A549 (cell line): Measurements from ENCODE around the gene SBK2. TPM values are rescaled to one million over a fixed set of nuclear protein-coding genes. Genes with fewer than 3 reads are reported as not detected.

ENCODE experiments used
- ATAC-seq, 2 experiments: fragments of 200-7000 bp in 1 of 2; fragments of >200 bp in 1 of 2; cut with Nextera tagmentation in 1 of 2; cut with Tn5 transposase in 1 of 2; 3 replicates each; pipeline versions ENCODE4 v1.8.0 to v1.9.1; 2018 to 2020; ENCODE audit warnings: mild to moderate bottlenecking in 1 of 2, moderate library complexity in 1 of 2
- CTCF ChIA-PET: fragments of 300-600 bp; sonication (Branson Sonifier 250); formaldehyde crosslinking; extraction: SDS; loops from one replicate; lab custom pipeline; 2021; ENCODE audit warnings: antibody characterized with exemption, inconsistent platforms; lab: Yijun Ruan, JAX
- POLR2A ChIA-PET: fragments of 350-600 bp; formaldehyde crosslinking; extraction: SDS; loops from one replicate; lab custom pipeline; 2021; ENCODE audit warnings: antibody characterized with exemption, inconsistent platforms; lab: Yijun Ruan, JAX
- DNase-seq, 2 experiments: peaks; one replicate each; pipeline versions ENCODE4 v3.0.0 to v3.0.0-alpha.2; 2011 to 2016; ENCODE audit warnings: low read depth in 1 of 2, low spot score in 1 of 2
- FAIRE-seq: peaks from 2 replicates; lab custom pipeline; 2011; peaks lifted over from hg19 to GRCh38; lab: Jason Lieb, UNC
- H3K27ac ChIP-seq, 2 experiments: fragments of >200 bp; sonication (Bioruptor Twin); formaldehyde crosslinking; 3 replicates each; pipeline ENCODE4 v1.5.1; 2016 to 2017
- H3K4me1 ChIP-seq: fragments of >200 bp; sonication (Bioruptor Twin); formaldehyde crosslinking; 3 replicates; pipeline ENCODE4 v1.6.1; 2016
- H3K4me2 ChIP-seq: fragments of >200 bp; sonication (Bioruptor Twin); formaldehyde crosslinking; 3 replicates; pipeline ENCODE4 v1.6.1; 2016
- H3K4me3 ChIP-seq: fragments of >200 bp; sonication (Bioruptor Twin); formaldehyde crosslinking; 3 replicates; pipeline ENCODE4 v1.5.1; 2016
- H3K9me3 ChIP-seq: fragments of >200 bp; sonication (Bioruptor Twin); formaldehyde crosslinking; 3 replicates; pipeline ENCODE4 v1.6.1; 2016
- EHMT2 ChIP-seq: fragments of 200-600 bp; sonication (generic); IDR thresholded peaks from 2 replicates; pipeline ENCODE4 v1.6.1; 2016; ENCODE audit warnings: antibody characterized with exemption, low read depth, mild to moderate bottlenecking, moderate library complexity
- FOSL2 ChIP-seq, 2 experiments: fragments of 450-650 bp in 1 of 2; fragments of >200 bp in 1 of 2; sonication (Bioruptor Twin) in 1 of 2; formaldehyde crosslinking; IDR thresholded peaks; 2 replicates each; pipeline versions ENCODE4 v1.5.0 to v1.6.1; 2016 to 2020; ENCODE audit warnings: mild to moderate bottlenecking in 1 of 2, moderate library complexity in 1 of 2
- HOXB5 ChIP-seq: fragments of 250-450 bp; sonication (Bioruptor Pico); IDR thresholded peaks from 2 replicates; pipeline ENCODE4 v1.5.0; 2020; ENCODE audit warnings: mild to moderate bottlenecking, moderate library complexity
- JUN ChIP-seq, 2 experiments: fragments of >200 bp; sonication (Bioruptor Twin); formaldehyde crosslinking; IDR thresholded peaks; 2 replicates in 1 of 2; 3 replicates in 1 of 2; pipeline ENCODE4 v1.6.1; 2016 to 2017
- JUNB ChIP-seq: fragments of >200 bp; sonication (Bioruptor Twin); formaldehyde crosslinking; IDR thresholded peaks from 2 replicates; pipeline ENCODE4 v1.6.1; 2016
- KDM1A ChIP-seq: fragments of 200-600 bp; sonication (generic); IDR thresholded peaks from 2 replicates; pipeline ENCODE4 v1.6.1; 2016; ENCODE audit warnings: low read depth, mild to moderate bottlenecking
- POLR2A ChIP-seq: IDR thresholded peaks from 2 replicates; pipeline ENCODE4 v1.6.1; 2012; ENCODE audit warnings: mild to moderate bottlenecking, low read length
- WGBS: methylation state at CpG from one replicate; pipeline ENCODE4 v1.1.6; 2017; ENCODE audit errors: missing lambda C conversion rate; 5-methylcytosine and 5-hydroxymethylcytosine counted together
- polyA plus RNA-seq, 4 experiments: library from polyadenylated mRNA; depleted of rRNA in 3 of 4; stranded (reverse); fragments of >200 nt; fragmentation: RNase III in 1 of 4; extraction: RNeasy Plus Mini Kit Qiagen cat#74134 plus additional on column Dnase treatment in 1 of 4; gene quantifications; 2 replicates in 3 of 4; 3 replicates in 1 of 4; pipeline ENCODE4 v1.2.3, GENCODE V29; 2011 to 2017
- TF ChIP-seq, protein P1 (sequence below): fragments of 450-650 bp; IDR thresholded peaks from 2 replicates; pipeline ENCODE4 v1.6.1; 2014; ENCODE audit warnings: antibody characterized with exemption
- TF ChIP-seq, protein P2 (sequence below): fragments of 150-350 bp; IDR thresholded peaks from 2 replicates; pipeline ENCODE4 v1.6.1; 2014; ENCODE audit warnings: low read depth, mild to moderate bottlenecking, low read length
- TF ChIP-seq, protein P3 (sequence below): fragments of 250-450 bp; sonication (Bioruptor Pico); IDR thresholded peaks from 2 replicates; pipeline ENCODE4 v1.5.0; 2021; ENCODE audit warnings: mild to moderate bottlenecking, moderate library complexity, borderline replicate concordance
- TF ChIP-seq, protein P4 (sequence below): fragments of 200-600 bp; sonication (generic); IDR thresholded peaks from 2 replicates; pipeline ENCODE4 v1.6.1; 2016; ENCODE audit warnings: antibody characterized with exemption, mild to moderate bottlenecking, moderate library complexity
- TF ChIP-seq, protein P5 (sequence below): fragments of >200 bp; sonication (Bioruptor Twin); formaldehyde crosslinking; IDR thresholded peaks from 3 replicates; pipeline ENCODE4 v1.6.1; 2016

The SBK2 gene
- polyA plus RNA-seq, 2 of the 4 experiments (the other 2 are of a cell fraction), result 0.89 to 1.1 TPM

DNA sequence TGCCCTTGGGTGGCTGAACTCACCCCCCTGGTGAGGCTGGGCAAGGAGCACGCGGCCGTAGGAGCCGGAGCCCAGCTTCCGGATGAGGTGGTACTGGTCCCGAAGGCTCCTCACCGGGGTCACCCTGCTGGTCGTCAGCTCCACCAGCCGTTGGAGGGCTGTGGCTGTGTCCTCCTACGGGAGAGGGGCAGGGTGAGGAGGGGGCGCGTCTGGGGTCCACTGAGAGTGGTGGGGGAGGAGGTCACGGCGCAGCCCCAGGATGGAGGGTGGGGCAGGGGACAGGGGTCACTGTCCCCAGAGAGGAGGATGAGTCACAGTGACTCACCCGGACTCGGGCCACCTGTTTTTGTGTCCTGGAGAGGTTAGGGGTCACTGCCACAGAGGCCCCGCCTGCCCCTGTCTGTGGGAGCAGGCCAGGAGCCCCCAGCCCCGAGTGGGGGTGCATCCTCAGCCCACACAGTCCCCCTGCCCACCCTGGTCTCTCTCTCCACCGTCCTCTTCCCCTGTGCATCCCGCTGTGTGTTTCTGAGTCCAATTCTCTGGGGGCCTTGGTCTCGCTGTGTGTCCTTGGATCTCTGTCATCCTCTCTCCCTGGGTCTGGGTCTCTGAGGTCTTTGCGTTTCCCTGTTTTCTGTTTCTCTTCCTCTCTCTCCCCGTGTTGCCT lies 8.0 kb upstream of the SBK2 start:
- WGBS, result 70% methylated on average over 16 of the region's 23 CpGs
- FAIRE-seq (no peak), ATAC-seq (no peak), DNase-seq (no peak)
- Histone ChIP-seq H3K4me2 (peak overlapping the region; percentile 27; the same call in 2 of the 3 replicates), H3K27ac (peak overlapping the region; percentile 97 to 99; a peak in 5 of 6 replicates), H3K4me3 (no peak overlapping the region), H3K4me1 (peaks cover 50% of the 10 kb centered on the region), H3K9me3 (no peaks in the 10 kb centered on the region)
- TF ChIP-seq JUNB (peak; percentile 34; the same call in 1 of the 2 replicates), FOSL2 (IDR thresholded peaks at IDR 0.05) (peak; percentile 42; the same call in 1 of the 2 replicates), FOSL2 (CRISPR knock-in tag; IDR thresholded peaks at IDR 0.05) (peak; percentile 79), POLR2A (0 out of 2 replicates have a peak, but pooled peaks have one; percentile 5), EHMT2 (no peak)
- CTCF ChIA-PET, result interaction anchor here (0.7 to 3.4 kb wide), 4 partner anchors 10 to 28 kb away, joined by 3 to 13 read pairs (median 4); no protein-coding TSS in a partner anchor
- POLR2A ChIA-PET, result no interaction called here

DNA sequence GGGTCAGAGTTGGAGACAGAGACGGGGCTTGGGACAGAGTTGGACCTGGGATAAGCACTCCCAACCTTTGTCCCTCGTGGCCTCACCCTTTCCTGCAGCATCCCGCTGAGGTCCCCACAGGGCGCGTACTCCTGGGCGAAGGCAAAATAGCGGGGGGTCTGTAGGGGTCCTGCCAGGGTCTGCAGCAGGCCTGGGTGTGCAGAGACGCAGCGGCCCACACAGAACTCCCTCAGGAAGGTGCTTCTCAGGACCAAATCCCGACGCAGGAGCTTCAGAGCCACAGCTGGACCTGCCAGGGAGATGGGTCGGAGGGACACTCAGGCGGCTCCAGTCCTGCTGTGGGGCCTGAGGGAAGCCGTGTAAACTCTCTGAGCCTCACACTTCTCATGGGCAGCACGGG lies 7.1 kb upstream of the SBK2 start:
- FAIRE-seq (no peak), ATAC-seq (no peak), DNase-seq (no peak)
- no peak overlapping the region for H3K4me3 ChIP-seq
- peaks cover 44% of the 10 kb centered on the region for H3K4me1 ChIP-seq
- ChIA-PET POLR2A (no interaction called here), CTCF (interaction anchor here (0.7 to 1.4 kb wide), 3 partner anchors 9 to 27 kb away, joined by 3 to 5 read pairs (median 3); no protein-coding TSS in a partner anchor)
- WGBS, result 89% methylated on average over 15 of the region's 15 CpGs
- H3K4me2 ChIP-seq, result no peak overlapping the region
- TF ChIP-seq, protein P1, sequence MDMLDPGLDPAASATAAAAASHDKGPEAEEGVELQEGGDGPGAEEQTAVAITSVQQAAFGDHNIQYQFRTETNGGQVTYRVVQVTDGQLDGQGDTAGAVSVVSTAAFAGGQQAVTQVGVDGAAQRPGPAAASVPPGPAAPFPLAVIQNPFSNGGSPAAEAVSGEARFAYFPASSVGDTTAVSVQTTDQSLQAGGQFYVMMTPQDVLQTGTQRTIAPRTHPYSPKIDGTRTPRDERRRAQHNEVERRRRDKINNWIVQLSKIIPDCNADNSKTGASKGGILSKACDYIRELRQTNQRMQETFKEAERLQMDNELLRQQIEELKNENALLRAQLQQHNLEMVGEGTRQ, result no peak
- TF ChIP-seq, protein P2, sequence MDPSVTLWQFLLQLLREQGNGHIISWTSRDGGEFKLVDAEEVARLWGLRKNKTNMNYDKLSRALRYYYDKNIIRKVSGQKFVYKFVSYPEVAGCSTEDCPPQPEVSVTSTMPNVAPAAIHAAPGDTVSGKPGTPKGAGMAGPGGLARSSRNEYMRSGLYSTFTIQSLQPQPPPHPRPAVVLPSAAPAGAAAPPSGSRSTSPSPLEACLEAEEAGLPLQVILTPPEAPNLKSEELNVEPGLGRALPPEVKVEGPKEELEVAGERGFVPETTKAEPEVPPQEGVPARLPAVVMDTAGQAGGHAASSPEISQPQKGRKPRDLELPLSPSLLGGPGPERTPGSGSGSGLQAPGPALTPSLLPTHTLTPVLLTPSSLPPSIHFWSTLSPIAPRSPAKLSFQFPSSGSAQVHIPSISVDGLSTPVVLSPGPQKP, result no peak
- TF ChIP-seq, protein P3, sequence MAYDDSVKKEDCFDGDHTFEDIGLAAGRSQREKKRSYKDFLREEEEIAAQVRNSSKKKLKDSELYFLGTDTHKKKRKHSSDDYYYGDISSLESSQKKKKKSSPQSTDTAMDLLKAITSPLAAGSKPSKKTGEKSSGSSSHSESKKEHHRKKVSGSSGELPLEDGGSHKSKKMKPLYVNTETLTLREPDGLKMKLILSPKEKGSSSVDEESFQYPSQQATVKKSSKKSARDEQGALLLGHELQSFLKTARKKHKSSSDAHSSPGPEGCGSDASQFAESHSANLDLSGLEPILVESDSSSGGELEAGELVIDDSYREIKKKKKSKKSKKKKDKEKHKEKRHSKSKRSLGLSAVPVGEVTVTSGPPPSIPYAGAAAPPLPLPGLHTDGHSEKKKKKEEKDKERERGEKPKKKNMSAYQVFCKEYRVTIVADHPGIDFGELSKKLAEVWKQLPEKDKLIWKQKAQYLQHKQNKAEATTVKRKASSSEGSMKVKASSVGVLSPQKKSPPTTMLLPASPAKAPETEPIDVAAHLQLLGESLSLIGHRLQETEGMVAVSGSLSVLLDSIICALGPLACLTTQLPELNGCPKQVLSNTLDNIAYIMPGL (CRISPR knock-in tag), result no peak
- TF ChIP-seq JUN (IDR thresholded peaks at IDR 0.05) (no peak), KDM1A (no peak), HOXB5 (CRISPR knock-in tag) (no peak), FOSL2 (IDR thresholded peaks at IDR 0.05) (no peak), FOSL2 (CRISPR knock-in tag; IDR thresholded peaks at IDR 0.05) (no peak)
- TF ChIP-seq, protein P4, sequence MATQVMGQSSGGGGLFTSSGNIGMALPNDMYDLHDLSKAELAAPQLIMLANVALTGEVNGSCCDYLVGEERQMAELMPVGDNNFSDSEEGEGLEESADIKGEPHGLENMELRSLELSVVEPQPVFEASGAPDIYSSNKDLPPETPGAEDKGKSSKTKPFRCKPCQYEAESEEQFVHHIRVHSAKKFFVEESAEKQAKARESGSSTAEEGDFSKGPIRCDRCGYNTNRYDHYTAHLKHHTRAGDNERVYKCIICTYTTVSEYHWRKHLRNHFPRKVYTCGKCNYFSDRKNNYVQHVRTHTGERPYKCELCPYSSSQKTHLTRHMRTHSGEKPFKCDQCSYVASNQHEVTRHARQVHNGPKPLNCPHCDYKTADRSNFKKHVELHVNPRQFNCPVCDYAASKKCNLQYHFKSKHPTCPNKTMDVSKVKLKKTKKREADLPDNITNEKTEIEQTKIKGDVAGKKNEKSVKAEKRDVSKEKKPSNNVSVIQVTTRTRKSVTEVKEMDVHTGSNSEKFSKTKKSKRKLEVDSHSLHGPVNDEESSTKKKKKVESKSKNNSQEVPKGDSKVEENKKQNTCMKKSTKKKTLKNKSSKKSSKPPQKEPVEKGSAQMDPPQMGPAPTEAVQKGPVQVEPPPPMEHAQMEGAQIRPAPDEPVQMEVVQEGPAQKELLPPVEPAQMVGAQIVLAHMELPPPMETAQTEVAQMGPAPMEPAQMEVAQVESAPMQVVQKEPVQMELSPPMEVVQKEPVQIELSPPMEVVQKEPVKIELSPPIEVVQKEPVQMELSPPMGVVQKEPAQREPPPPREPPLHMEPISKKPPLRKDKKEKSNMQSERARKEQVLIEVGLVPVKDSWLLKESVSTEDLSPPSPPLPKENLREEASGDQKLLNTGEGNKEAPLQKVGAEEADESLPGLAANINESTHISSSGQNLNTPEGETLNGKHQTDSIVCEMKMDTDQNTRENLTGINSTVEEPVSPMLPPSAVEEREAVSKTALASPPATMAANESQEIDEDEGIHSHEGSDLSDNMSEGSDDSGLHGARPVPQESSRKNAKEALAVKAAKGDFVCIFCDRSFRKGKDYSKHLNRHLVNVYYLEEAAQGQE, result no peak
- TF ChIP-seq, protein P5, sequence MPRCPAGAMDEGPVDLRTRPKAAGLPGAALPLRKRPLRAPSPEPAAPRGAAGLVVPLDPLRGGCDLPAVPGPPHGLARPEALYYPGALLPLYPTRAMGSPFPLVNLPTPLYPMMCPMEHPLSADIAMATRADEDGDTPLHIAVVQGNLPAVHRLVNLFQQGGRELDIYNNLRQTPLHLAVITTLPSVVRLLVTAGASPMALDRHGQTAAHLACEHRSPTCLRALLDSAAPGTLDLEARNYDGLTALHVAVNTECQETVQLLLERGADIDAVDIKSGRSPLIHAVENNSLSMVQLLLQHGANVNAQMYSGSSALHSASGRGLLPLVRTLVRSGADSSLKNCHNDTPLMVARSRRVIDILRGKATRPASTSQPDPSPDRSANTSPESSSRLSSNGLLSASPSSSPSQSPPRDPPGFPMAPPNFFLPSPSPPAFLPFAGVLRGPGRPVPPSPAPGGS, result no peak
- peak overlapping the region in 1 of 2 experiments; percentile 99; a peak in 3 of 6 replicates for H3K27ac ChIP-seq
- H3K9me3 ChIP-seq, result no peaks in the 10 kb centered on the region
